Measurements from ENCODE around the gene COMMD4. TPM values are rescaled to one million over a fixed set of nuclear protein-coding genes. Genes with fewer than 3 reads are reported as not detected.

Gene COMMD4
- total RNA-seq, 2 donors from 2014 or later: 35.3 to 43.8 TPM

DNA sequence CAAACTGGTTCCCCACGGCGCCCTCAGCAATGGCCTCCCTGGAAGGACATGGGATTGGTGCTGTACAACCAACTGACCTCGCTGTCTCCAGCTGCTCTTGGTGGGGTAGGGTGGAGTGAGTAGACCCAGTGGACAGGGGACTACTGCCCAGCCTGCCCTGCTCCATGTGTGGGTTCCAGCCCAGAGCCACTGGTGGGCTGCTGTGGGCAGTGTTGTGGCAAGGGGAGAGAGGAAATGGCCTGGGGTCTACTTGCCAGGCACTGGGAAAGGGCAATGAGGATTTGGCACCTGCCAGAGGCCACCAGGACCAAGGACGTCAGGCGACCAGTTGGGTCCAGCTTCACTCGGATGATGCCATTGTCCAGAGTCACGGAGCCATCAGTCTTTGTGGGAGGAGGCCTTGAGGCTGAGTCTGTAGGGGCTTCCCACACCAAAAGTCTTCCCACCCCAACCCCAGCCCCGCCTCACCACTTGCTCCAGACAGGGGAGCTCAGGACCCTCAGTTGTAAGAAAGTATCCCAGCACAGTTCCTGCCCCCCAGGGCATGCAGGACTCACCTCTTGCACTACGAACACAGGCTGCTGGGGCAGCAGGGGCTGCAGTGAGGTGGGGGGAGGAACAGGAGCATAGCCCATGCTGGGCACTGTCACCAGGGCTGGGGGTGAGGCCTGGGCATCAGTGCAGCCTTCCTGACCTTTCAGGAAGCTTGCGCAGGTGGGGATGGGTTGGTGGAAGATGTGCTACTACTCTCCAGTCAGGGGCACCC lies 23.1 kb downstream of the COMMD4 start:
- peaks cover 0 to 15% of the 10 kb centered on the region in 2 donors for H3K36me3 ChIP-seq (replicated peaks in 1 of 2; ENCODE audit: insufficient read depth in 1 of 2, low read depth in 2 of 2)
- intact Hi-C loops (cut with DNase I): no loop called here
- H3K4me3 ChIP-seq: no peak overlapping the region
- WGBS, 2 donors: 91 to 96% methylated on average over 8 to 10 of the region's 10 CpGs
- no peak overlapping the region for H3K27ac ChIP-seq
- ATAC-seq (no peak), DNase-seq (no peak)
- H3K4me1 ChIP-seq: no peaks in the 10 kb centered on the region
- H3K9me3 ChIP-seq: no peaks in the 10 kb centered on the region
- H3K27me3 ChIP-seq: no peaks in the 10 kb centered on the region
- no peak for TF ChIP-seq POLR2A (IDR thresholded peaks at IDR 0.05)
- TF ChIP-seq, protein P1, sequence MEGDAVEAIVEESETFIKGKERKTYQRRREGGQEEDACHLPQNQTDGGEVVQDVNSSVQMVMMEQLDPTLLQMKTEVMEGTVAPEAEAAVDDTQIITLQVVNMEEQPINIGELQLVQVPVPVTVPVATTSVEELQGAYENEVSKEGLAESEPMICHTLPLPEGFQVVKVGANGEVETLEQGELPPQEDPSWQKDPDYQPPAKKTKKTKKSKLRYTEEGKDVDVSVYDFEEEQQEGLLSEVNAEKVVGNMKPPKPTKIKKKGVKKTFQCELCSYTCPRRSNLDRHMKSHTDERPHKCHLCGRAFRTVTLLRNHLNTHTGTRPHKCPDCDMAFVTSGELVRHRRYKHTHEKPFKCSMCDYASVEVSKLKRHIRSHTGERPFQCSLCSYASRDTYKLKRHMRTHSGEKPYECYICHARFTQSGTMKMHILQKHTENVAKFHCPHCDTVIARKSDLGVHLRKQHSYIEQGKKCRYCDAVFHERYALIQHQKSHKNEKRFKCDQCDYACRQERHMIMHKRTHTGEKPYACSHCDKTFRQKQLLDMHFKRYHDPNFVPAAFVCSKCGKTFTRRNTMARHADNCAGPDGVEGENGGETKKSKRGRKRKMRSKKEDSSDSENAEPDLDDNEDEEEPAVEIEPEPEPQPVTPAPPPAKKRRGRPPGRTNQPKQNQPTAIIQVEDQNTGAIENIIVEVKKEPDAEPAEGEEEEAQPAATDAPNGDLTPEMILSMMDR (IDR thresholded peaks at IDR 0.05): no peak

DNA sequence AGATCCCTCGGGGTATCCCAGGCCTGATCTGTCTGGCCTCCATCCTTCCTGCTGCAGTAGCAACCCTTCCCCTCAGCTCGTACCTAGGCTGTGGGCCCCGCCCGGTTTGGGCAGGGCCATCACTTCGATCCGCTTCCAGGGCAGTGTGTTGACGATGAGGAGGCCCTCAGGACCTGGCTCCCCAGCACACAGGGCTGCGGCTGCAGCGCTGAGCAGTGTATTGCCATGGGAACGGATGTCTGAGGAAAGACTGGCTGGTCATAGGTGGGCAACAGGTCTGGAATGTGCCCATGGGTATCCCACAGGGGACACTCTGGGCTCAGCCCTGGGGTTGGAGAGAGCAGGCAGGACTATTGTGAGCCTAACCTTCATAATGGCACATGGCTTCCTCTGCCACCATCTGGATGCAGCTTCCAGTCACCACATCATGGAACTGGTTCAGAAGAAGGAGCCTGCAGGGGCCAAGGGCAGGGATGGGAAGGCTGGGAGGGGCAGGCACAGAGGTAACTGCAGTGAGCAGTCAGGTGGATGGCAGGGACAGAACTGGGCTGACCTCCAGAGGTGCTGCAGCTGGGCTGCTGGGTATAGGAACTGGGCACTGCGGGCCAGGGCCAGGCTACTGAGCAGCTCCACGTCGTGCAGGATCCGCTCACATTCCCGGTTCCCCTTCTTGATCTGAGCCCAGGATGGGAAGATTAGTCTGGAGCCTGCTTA lies 23.8 kb downstream of the COMMD4 start:
- H3K4me1 ChIP-seq: no peaks in the 10 kb centered on the region
- intact Hi-C loops (cut with DNase I): loop anchor here (10.0 kb wide), 1 partner anchor 325 kb away; no protein-coding TSS in a partner anchor
- no peaks in the 10 kb centered on the region for H3K9me3 ChIP-seq
- 94 to 95% methylated on average over 10 to 15 of the region's 15 CpGs for WGBS, 2 donors
- no peak overlapping the region for H3K27ac ChIP-seq
- H3K4me3 ChIP-seq: no peak overlapping the region
- no peaks in the 10 kb centered on the region for H3K27me3 ChIP-seq
- TF ChIP-seq POLR2A (IDR thresholded peaks at IDR 0.05): no peak
- TF ChIP-seq, protein P1 (IDR thresholded peaks at IDR 0.05): no peak
- peaks cover 0 to 18% of the 10 kb centered on the region in 2 donors for H3K36me3 ChIP-seq (replicated peaks in 1 of 2; ENCODE audit: insufficient read depth in 1 of 2, low read depth in 2 of 2)
- ATAC-seq (no peak), DNase-seq (no peak)

DNA sequence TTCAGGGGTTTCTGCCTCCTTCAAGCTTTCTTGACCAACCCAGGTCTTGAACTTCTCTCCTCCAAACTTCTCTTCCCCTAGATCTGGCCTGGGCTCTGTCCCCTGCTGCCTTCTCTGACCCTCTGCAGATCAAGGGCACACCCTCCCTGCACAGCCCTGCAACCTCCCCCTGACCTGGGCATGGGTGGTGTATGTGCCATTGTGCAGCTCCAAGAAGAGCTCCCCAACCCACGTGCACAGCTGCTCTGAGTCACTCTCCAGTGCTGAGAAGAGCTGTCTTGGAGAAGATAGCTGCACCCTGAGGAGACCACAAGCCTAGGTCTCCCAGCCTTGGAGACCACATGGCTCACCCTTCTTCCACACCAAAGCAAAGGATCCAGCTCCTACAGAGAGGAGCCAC lies 24.5 kb downstream of the COMMD4 start:
- Histone ChIP-seq H3K9me3 (no peaks in the 10 kb centered on the region), H3K27me3 (no peaks in the 10 kb centered on the region), H3K36me3 (replicated peaks in 1 of 2; ENCODE audit: insufficient read depth in 1 of 2, low read depth in 2 of 2) (peaks cover 0 to 18% of the 10 kb centered on the region in 2 donors), H3K4me3 (no peak overlapping the region), H3K27ac (no peak overlapping the region), H3K4me1 (no peaks in the 10 kb centered on the region)
- TF ChIP-seq POLR2A (IDR thresholded peaks at IDR 0.05): no peak
- TF ChIP-seq, protein P1 (IDR thresholded peaks at IDR 0.05): no peak
- 83 to 100% methylated on average over 1 of the region's 1 CpG for WGBS, 2 donors
- DNase-seq (no peak), ATAC-seq (peak; percentile 19)
- intact Hi-C loops (cut with DNase I): loop anchor here (10.0 kb wide), 1 partner anchor 324 kb away; no protein-coding TSS in a partner anchor

DNA sequence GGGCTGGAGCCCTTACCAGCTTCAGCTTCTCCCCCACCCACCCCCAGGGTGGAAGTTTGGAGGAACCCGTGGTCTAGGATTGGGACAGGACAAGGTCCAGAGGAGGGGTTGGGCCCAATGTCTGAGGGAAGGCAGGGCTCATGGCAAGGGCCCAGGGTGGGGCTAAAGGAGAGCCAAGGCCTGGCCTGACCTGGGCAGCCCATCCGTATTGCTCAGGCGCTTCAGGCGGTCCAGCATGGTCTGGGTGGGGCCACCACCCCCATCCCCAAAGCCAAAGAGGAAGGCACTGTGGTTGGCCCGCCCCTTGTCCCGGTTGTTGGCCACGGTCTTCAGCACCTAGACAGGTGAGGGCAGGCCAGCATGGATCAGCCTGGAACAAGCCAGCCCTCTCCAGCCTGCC lies 25.0 kb downstream of the COMMD4 start:
- Histone ChIP-seq H3K27me3 (no peaks in the 10 kb centered on the region), H3K36me3 (replicated peaks in 1 of 2; ENCODE audit: insufficient read depth in 1 of 2, low read depth in 2 of 2) (peaks cover 0 to 19% of the 10 kb centered on the region in 2 donors), H3K27ac (no peak overlapping the region), H3K4me3 (no peak overlapping the region), H3K4me1 (no peaks in the 10 kb centered on the region), H3K9me3 (no peaks in the 10 kb centered on the region)
- TF ChIP-seq, protein P1 (IDR thresholded peaks at IDR 0.05): no peak
- TF ChIP-seq POLR2A (IDR thresholded peaks at IDR 0.05): no peak
- WGBS, 2 donors: 89 to 100% methylated on average over 1 to 6 of the region's 7 CpGs
- DNase-seq: no peak
- no peak for ATAC-seq
- intact Hi-C loops (cut with DNase I): loop anchor here (10.0 kb wide), 1 partner anchor 324 kb away; no protein-coding TSS in a partner anchor
